AG04449 (cell line): ENCODE data around the gene BRIP1.

ENCODE experiments used
- CTCF ChIA-PET: fragments of 350-600 bp; formaldehyde crosslinking; extraction: SDS; loops from one replicate; lab custom pipeline; 2021; ENCODE audit warnings: antibody characterized with exemption; lab: Yijun Ruan, JAX
- POLR2A ChIA-PET: fragments of 400-600, 350-600 bp; formaldehyde crosslinking; extraction: SDS; loops from one replicate; lab custom pipeline; 2020; ENCODE audit warnings: antibody characterized with exemption, inconsistent platforms; lab: Yijun Ruan, JAX
- DNase-seq: peaks from one replicate; pipeline ENCODE4 v3.0.0-alpha.2; 2010; ENCODE audit warnings: low read depth, low spot score
- H3K4me3 ChIP-seq: 2 replicates; pipeline ENCODE4 v1.5.1; 2011; ENCODE audit warnings: low read depth, mild to moderate bottlenecking, control low read depth, low read length
- TF ChIP-seq, protein P1 (sequence below): IDR thresholded peaks from one replicate; pipeline ENCODE4 v1.5.1; 2011; ENCODE audit warnings: mild to moderate bottlenecking, moderate library complexity, low read length, control low read depth, inconsistent platforms; ENCODE audit not compliant: insufficient read depth; ENCODE audit errors: missing control alignments

The BRIP1 gene

DNA sequence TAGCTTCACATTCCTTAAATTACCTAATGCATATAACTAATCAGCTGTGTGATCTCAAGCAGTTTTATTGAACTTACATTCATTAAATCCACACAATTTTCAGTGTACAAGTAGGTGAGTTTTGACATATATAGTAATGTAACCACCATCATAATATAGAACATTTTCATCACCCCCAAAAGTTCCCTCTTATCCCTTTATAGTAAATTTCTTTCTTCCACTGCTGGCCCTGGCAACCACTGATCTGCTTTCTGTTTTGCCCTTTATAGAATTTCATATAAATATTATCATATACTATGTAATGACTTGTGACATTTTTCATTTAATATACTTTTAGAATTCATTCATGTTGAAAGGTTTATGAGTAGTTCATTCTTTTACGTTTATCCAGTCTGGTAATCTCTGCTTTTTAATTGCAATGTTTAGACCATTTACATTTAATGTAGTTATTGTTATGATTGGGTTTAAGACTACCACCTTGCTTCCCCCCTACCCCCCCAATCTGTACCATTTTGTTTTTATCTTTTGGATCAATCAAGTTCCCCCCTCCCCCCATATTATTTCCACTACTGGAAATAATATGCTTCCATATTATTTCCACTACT is 147.0 kb downstream of the BRIP1 start:
- ChIA-PET POLR2A (no interaction called here), CTCF (no interaction called here)
- no peak for DNase-seq
- TF ChIP-seq, protein P1, sequence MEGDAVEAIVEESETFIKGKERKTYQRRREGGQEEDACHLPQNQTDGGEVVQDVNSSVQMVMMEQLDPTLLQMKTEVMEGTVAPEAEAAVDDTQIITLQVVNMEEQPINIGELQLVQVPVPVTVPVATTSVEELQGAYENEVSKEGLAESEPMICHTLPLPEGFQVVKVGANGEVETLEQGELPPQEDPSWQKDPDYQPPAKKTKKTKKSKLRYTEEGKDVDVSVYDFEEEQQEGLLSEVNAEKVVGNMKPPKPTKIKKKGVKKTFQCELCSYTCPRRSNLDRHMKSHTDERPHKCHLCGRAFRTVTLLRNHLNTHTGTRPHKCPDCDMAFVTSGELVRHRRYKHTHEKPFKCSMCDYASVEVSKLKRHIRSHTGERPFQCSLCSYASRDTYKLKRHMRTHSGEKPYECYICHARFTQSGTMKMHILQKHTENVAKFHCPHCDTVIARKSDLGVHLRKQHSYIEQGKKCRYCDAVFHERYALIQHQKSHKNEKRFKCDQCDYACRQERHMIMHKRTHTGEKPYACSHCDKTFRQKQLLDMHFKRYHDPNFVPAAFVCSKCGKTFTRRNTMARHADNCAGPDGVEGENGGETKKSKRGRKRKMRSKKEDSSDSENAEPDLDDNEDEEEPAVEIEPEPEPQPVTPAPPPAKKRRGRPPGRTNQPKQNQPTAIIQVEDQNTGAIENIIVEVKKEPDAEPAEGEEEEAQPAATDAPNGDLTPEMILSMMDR = no peak
- no peak overlapping the region for H3K4me3 ChIP-seq

DNA sequence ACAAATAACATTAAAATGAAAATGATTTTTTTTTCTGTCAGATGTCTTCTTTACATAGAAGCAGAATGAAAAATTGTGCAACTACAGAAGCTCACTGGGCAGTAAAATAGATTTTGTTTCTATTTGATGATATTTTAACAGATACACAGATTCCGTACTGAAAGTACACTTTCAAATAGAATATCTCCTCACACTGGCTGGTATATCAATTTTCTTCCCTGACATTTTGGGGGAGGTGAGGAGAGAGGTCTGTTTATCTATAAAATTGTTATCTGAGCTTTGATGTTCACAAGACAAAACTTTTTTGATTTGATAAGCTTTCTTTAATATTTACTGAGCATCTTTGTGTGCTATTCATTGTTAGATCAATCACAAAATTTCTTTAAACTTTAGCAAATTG is 148.0 kb downstream of the BRIP1 start:
- TF ChIP-seq, protein P1 = no peak
- H3K4me3 ChIP-seq = no peak overlapping the region
- POLR2A ChIA-PET = no interaction called here
- CTCF ChIA-PET = no interaction called here
- DNase-seq = no peak

GRCh38 chr17:61714300-61714699 is 149.0 kb downstream of the BRIP1 start:
- TF ChIP-seq, protein P1 = no peak
- no peak for DNase-seq
- H3K4me3 ChIP-seq = no peak overlapping the region
- ChIA-PET CTCF (interaction anchor here (0.6 kb wide), 1 partner anchor 18 kb away, joined by 3 read pairs; no protein-coding TSS in a partner anchor), POLR2A (no interaction called here)

GRCh38 chr17:61713035-61713434 is 150.3 kb downstream of the BRIP1 start:
- no peak overlapping the region for H3K4me3 ChIP-seq
- CTCF ChIA-PET = interaction anchor here (0.9 to 1.8 kb wide), 3 partner anchors 12 to 78 kb away, joined by 3 to 4 read pairs (median 3); no protein-coding TSS in a partner anchor
- DNase-seq = no peak
- TF ChIP-seq, protein P1 = no peak
- POLR2A ChIA-PET = no interaction called here

DNA sequence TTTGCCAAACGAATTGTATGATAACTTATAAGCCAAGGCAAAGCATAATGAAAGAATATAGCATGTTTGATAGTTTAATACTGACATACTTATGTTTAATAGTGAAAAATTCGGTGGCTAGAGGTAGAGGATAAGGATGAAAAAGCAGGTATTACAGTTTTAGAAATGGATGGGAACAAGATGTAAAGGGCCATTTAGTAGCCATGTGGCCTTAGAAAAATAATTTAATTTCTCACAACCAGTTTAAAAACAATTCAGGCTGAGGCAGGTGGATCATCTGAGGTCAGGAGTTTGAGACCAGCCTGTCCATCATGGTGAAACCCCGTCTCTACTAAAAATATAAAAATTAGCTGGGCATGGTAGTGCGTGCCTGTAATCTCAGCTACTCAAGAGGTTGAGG is 152.8 kb downstream of the BRIP1 start:
- CTCF ChIA-PET = no interaction called here
- no peak for DNase-seq
- TF ChIP-seq, protein P1 = no peak
- H3K4me3 ChIP-seq = no peak overlapping the region
- POLR2A ChIA-PET = interaction anchor here (0.7 kb wide), 1 partner anchor 585 kb away, joined by 3 read pairs; no protein-coding TSS in a partner anchor

GRCh38 chr17:61709567-61709966 is 153.8 kb downstream of the BRIP1 start:
- H3K4me3 ChIP-seq = no peak overlapping the region
- ChIA-PET CTCF (no interaction called here), POLR2A (no interaction called here)
- no peak for DNase-seq
- TF ChIP-seq, protein P1 = no peak
